Superior temporal gyrus (tissue), 1 donor: Measurements from ENCODE around the gene ZFP36L1.

Source experiments
- DNase-seq: peaks from one replicate; pipeline ENCODE4 v3.0.0-alpha.2; 2016; ENCODE audit errors: extremely low spot score

The ZFP36L1 gene

GRCh38 chr14:68792979-68793733, at the start of gene ZFP36L1:
Gene ZFP36L1 (minus strand): TSS chr14:68793067. CDS start chr14:68792938, 129 bp downstream.
- no peak for DNase-seq

GRCh38 chr14:68842298-68842697, 49.4 kb upstream of the ZFP36L1 start:
- DNase-seq = no peak

GRCh38 chr14:68841016-68841809, 48.3 kb upstream of the ZFP36L1 start:
- no peak for DNase-seq

GRCh38 chr14:68840454-68840853, 47.6 kb upstream of the ZFP36L1 start:
- DNase-seq = no peak

GRCh38 chr14:68836082-68836481, 43.2 kb upstream of the ZFP36L1 start:
- DNase-seq = no peak

GRCh38 chr14:68834816-68835215, 41.9 kb upstream of the ZFP36L1 start:
- no peak for DNase-seq

GRCh38 chr14:68828698-68829097, 35.8 kb upstream of the ZFP36L1 start:
- DNase-seq = no peak

- DNase-seq = no peak
These were observed 32.9 kb upstream of the ZFP36L1 start for GRCh38 chr14:68825729-68826128.

- DNase-seq = peak; percentile 69
These were observed 31.9 kb upstream of the ZFP36L1 start for GRCh38 chr14:68824517-68825347.

GRCh38 chr14:68824207-68824516, 31.3 kb upstream of the ZFP36L1 start:
- no peak for DNase-seq

GRCh38 chr14:68823434-68824206, 30.8 kb upstream of the ZFP36L1 start:
- DNase-seq = no peak

- DNase-seq = no peak
These were observed 30.1 kb upstream of the ZFP36L1 start for GRCh38 chr14:68822926-68823325.

GRCh38 chr14:68822132-68822651, 29.3 kb upstream of the ZFP36L1 start:
- DNase-seq = no peak

- DNase-seq = no peak
These were observed 28.3 kb upstream of the ZFP36L1 start for GRCh38 chr14:68820999-68821683.

- no peak for DNase-seq
These were observed 27.7 kb upstream of the ZFP36L1 start for GRCh38 chr14:68820536-68820935.

GRCh38 chr14:68820119-68820518, 27.3 kb upstream of the ZFP36L1 start:
- no peak for DNase-seq

- no peak for DNase-seq
These were observed 26.4 kb upstream of the ZFP36L1 start for GRCh38 chr14:68819260-68819691.

- no peak for DNase-seq
These were observed 24.8 kb upstream of the ZFP36L1 start for GRCh38 chr14:68817506-68818212.

- no peak for DNase-seq
These were observed 24.1 kb upstream of the ZFP36L1 start for GRCh38 chr14:68816943-68817430.
